Tibial nerve (tissue), 4 donors: Measurements from ENCODE around the gene JUND.

Experiments used
- EP300 ChIP-seq, 2 donors: sonication (generic); formaldehyde crosslinking; IDR thresholded peaks; one replicate each; pipeline ENCODE4 v1.6.1; 2017; ENCODE audit warnings: antibody characterized with exemption in 2 of 2, mild to moderate bottlenecking in 1 of 2
- TF ChIP-seq, protein P1 (sequence below), 5 experiments: fragments of 200-600 bp in 3 of 5; fragments of 450-650 bp in 2 of 5; sonication (generic) in 3 of 5; IDR thresholded peaks; one replicate each; pipeline ENCODE4 v1.5.1; 2016 to 2019; ENCODE audit warnings: antibody characterized with exemption in 5 of 5, mild to moderate bottlenecking in 3 of 5, moderate library complexity in 2 of 5

DNA sequence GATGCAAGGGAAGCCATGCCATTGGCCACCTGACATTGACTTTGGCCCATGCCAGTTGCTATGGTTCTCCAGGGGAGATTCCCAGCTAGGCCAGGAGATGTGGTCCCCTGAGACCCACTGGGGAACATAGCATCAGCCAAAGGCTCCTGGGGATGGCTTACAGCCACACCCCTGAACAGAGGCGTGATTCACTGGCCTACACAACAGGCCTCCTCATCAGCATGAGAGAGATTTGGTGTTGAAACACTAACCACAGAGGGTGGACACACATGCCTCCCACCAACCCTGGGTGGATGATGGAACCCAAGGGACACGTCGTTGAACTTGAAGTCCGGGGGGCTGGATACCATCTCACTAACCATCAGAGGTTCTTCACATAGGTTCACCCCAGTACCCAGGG is 21.5 kb downstream of the JUND start:
- TF ChIP-seq, protein P1, sequence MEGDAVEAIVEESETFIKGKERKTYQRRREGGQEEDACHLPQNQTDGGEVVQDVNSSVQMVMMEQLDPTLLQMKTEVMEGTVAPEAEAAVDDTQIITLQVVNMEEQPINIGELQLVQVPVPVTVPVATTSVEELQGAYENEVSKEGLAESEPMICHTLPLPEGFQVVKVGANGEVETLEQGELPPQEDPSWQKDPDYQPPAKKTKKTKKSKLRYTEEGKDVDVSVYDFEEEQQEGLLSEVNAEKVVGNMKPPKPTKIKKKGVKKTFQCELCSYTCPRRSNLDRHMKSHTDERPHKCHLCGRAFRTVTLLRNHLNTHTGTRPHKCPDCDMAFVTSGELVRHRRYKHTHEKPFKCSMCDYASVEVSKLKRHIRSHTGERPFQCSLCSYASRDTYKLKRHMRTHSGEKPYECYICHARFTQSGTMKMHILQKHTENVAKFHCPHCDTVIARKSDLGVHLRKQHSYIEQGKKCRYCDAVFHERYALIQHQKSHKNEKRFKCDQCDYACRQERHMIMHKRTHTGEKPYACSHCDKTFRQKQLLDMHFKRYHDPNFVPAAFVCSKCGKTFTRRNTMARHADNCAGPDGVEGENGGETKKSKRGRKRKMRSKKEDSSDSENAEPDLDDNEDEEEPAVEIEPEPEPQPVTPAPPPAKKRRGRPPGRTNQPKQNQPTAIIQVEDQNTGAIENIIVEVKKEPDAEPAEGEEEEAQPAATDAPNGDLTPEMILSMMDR (IDR thresholded peaks at IDR 0.05): no peak
- no peak for TF ChIP-seq EP300 (IDR thresholded peaks at IDR 0.05)
